Ectodermal cell (in vitro differentiated cells): ENCODE measurements around the gene PARP3. TPM values are rescaled to one million over a fixed set of nuclear protein-coding genes. Genes with fewer than 3 reads are reported as not detected.
"Not testable (repeated sequence)": the region's sequence is repeated elsewhere in the genome, so short reads cannot be mapped to it uniquely, and the experiment has no call there.

Source experiments
- H3K27ac ChIP-seq: 2 replicates; pipeline ENCODE4 v1.7.0; 2013; ENCODE audit warnings: mild to moderate bottlenecking, low read depth, low read length; ENCODE audit not compliant: insufficient read depth, poor library complexity, severe bottlenecking
- H3K27me3 ChIP-seq: 2 replicates; pipeline ENCODE4 v1.7.0; 2013; ENCODE audit warnings: mild to moderate bottlenecking, low read length; ENCODE audit not compliant: insufficient read depth, control insufficient read depth, poor library complexity, severe bottlenecking
- H3K36me3 ChIP-seq: one replicate; pipeline ENCODE4 v1.7.0; 2013; ENCODE audit warnings: low read length; ENCODE audit not compliant: control insufficient read depth, insufficient read depth
- H3K4me1 ChIP-seq: one replicate; pipeline ENCODE4 v1.7.0; 2013; ENCODE audit warnings: low read length; ENCODE audit not compliant: control insufficient read depth, insufficient read depth
- H3K4me3 ChIP-seq: 2 replicates; pipeline ENCODE4 v1.7.0; 2013; ENCODE audit warnings: low read depth, low read length, control low read depth; ENCODE audit not compliant: insufficient read depth
- H3K9me3 ChIP-seq: 2 replicates; pipeline ENCODE4 v1.7.0; 2013; ENCODE audit warnings: mild to moderate bottlenecking, low read length, moderate library complexity; ENCODE audit not compliant: control insufficient read depth
- WGBS, 2 experiments: methylation state at CpG; one replicate each; pipeline ENCODE4 v1.1.7; 2013; ENCODE audit warnings: missing lambda C conversion rate in 2 of 2; 5-methylcytosine and 5-hydroxymethylcytosine counted together
- polyA plus RNA-seq, 4 experiments: library from polyadenylated mRNA; stranded (reverse); fragments of 50-300 nt; gene quantifications; one replicate each; pipeline ENCODE4 v1.2.3, GENCODE V29; 2013

Gene PARP3
- polyA plus RNA-seq (2013, experiment 1 of 4): 2.6 TPM
- polyA plus RNA-seq (2013, experiment 2 of 4): 1.7 TPM
- 2.8 TPM for polyA plus RNA-seq (2013, experiment 3 of 4)
- polyA plus RNA-seq (2013, experiment 4 of 4): 2.4 TPM

- H3K9me3 ChIP-seq: no peaks in the 10 kb centered on the region
- H3K27ac ChIP-seq: peak within 1 kb of the TSS; percentile 48
- WGBS, 2 experiments: 7% methylated on average over 67 of the region's 67 CpGs
Measured at GRCh38 chr3:51941798-51942602, at the start of gene PARP3, which contains the start of gene RRP9. Gene PARP3 (plus strand): TSS chr3:51942363. CDS start chr3:51943356, 993 bp downstream. Gene RRP9 (minus strand): TSS chr3:51941904. CDS start chr3:51941867, 37 bp downstream.

GRCh38 chr3:51894391-51894790, 47.8 kb upstream of the PARP3 start:
- no peaks in the 10 kb centered on the region for H3K36me3 ChIP-seq
- no peaks in the 10 kb centered on the region for H3K27me3 ChIP-seq
- no peak overlapping the region for H3K27ac ChIP-seq
- H3K4me3 ChIP-seq: no peak overlapping the region
- no peaks in the 10 kb centered on the region for H3K9me3 ChIP-seq
- no peaks in the 10 kb centered on the region for H3K4me1 ChIP-seq
- WGBS, 2 experiments: 88 to 94% methylated on average over 4 of the region's 4 CpGs

More at GRCh38 chr3:51941798-51942602, at the start of gene PARP3, which contains the start of gene RRP9:
- Histone ChIP-seq H3K4me1 (peaks cover 3% of the 10 kb centered on the region), H3K27me3 (no peaks in the 10 kb centered on the region), H3K4me3 (peak within 1 kb of the TSS; percentile 94), H3K36me3 (peaks cover 3% of the 10 kb centered on the region)

GRCh38 chr3:51894939-51895338, 47.2 kb upstream of the PARP3 start:
- no peaks in the 10 kb centered on the region for H3K27me3 ChIP-seq
- no peak overlapping the region for H3K4me3 ChIP-seq
- H3K36me3 ChIP-seq: no peaks in the 10 kb centered on the region
- no peaks in the 10 kb centered on the region for H3K4me1 ChIP-seq
- WGBS, 2 experiments: 95 to 96% methylated on average over 16 of the region's 16 CpGs
- no peak overlapping the region for H3K27ac ChIP-seq
- H3K9me3 ChIP-seq: no peaks in the 10 kb centered on the region

- Histone ChIP-seq H3K36me3 (no peaks in the 10 kb centered on the region), H3K27me3 (no peaks in the 10 kb centered on the region), H3K4me1 (no peaks in the 10 kb centered on the region), H3K9me3 (no peaks in the 10 kb centered on the region), H3K27ac (no peak overlapping the region), H3K4me3 (no peak overlapping the region)
- 92 to 94% methylated on average over 10 of the region's 10 CpGs for WGBS, 2 experiments
Measured at GRCh38 chr3:51896607-51897305, 45.4 kb upstream of the PARP3 start.

GRCh38 chr3:51897391-51897790, 44.8 kb upstream of the PARP3 start:
- 91% methylated on average over 15 of the region's 15 CpGs for WGBS, 2 experiments
- Histone ChIP-seq H3K9me3 (no peaks in the 10 kb centered on the region), H3K4me1 (no peaks in the 10 kb centered on the region), H3K27ac (no peak overlapping the region), H3K27me3 (no peaks in the 10 kb centered on the region), H3K36me3 (no peaks in the 10 kb centered on the region), H3K4me3 (no peak overlapping the region)

- WGBS, 2 experiments: 85 to 91% methylated on average over 7 of the region's 7 CpGs
- H3K36me3 ChIP-seq, H3K4me3 ChIP-seq, H3K27me3 ChIP-seq, H3K4me1 ChIP-seq, H3K27ac ChIP-seq, H3K9me3 ChIP-seq: not testable (repeated sequence)
Measured at GRCh38 chr3:51900043-51900442, 42.1 kb upstream of the PARP3 start.

- not testable (repeated sequence) for H3K9me3 ChIP-seq, H3K36me3 ChIP-seq, H3K27me3 ChIP-seq, H3K27ac ChIP-seq, H3K4me1 ChIP-seq, H3K4me3 ChIP-seq
- 73 to 79% methylated on average over 6 of the region's 7 CpGs for WGBS, 2 experiments
Measured at GRCh38 chr3:51902361-51902760, 39.8 kb upstream of the PARP3 start.

GRCh38 chr3:51904034-51904823, 37.9 kb upstream of the PARP3 start:
- H3K27ac ChIP-seq: no peak overlapping the region
- WGBS, 2 experiments: 99 to 100% methylated on average over 2 of the region's 2 CpGs
- H3K9me3 ChIP-seq: no peaks in the 10 kb centered on the region
- no peaks in the 10 kb centered on the region for H3K27me3 ChIP-seq
- no peaks in the 10 kb centered on the region for H3K36me3 ChIP-seq
- no peak overlapping the region for H3K4me3 ChIP-seq
- no peaks in the 10 kb centered on the region for H3K4me1 ChIP-seq

- no peaks in the 10 kb centered on the region for H3K27me3 ChIP-seq
- no peak overlapping the region for H3K4me3 ChIP-seq
- 92% methylated on average over 4 of the region's 4 CpGs for WGBS, 2 experiments
- H3K36me3 ChIP-seq: no peaks in the 10 kb centered on the region
- H3K27ac ChIP-seq: no peak overlapping the region
- H3K9me3 ChIP-seq: no peaks in the 10 kb centered on the region
- H3K4me1 ChIP-seq: no peaks in the 10 kb centered on the region
Measured at GRCh38 chr3:51908026-51908425, 34.1 kb upstream of the PARP3 start.
